AG08396 (cell line): ENCODE measurements around the gene RAD51B.

ENCODE experiments used
- DNase-seq: peaks from one replicate; pipeline ENCODE4 v3.0.0; 2012; ENCODE audit warnings: low spot score, mixed read lengths

Gene RAD51B

DNA sequence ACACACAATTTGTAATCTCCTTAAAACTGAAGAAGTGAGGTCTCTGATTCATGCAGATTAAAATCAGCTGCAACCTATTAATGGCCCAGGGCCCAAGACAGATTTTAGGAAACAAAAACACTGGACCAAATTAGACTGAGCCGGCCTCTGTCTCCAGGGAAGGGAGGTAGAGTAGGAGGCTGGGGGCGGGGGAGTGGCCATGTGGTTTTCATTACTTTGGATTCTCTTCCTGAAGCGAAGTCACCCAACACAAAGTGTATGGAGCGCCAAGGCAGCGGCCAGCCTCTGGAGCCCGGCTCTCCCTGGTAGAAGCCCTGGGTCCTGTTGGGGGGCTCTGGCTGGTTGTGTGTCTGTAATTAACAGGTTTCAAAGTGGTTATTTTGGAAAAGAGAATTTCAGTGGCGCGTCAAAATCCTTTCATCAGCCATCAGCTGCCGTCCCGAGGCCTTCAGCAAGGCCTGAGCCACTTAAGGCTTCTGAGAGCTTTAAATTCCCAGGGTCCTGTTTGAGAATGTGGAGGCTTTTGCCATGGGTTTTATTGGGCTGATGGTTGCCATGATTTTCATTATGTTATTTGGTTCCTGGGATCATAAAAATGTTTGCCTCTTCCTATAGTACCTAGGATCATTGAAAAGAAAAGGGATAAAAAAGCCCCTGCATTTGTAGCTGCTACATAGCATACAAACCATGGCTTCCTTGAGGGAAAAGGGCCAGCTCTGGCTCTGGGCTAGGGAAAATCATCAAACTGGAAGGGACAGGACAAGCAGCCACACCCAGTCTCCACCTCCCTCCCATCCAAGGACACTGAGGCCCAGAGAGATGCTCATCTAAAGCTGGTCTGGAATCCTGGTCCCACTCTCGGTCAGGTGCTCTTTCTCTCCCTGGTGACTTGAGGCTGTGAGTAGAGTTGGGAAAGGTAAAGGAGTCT, 690.9 kb downstream of the RAD51B start:
- peak; percentile 68 for DNase-seq

DNA sequence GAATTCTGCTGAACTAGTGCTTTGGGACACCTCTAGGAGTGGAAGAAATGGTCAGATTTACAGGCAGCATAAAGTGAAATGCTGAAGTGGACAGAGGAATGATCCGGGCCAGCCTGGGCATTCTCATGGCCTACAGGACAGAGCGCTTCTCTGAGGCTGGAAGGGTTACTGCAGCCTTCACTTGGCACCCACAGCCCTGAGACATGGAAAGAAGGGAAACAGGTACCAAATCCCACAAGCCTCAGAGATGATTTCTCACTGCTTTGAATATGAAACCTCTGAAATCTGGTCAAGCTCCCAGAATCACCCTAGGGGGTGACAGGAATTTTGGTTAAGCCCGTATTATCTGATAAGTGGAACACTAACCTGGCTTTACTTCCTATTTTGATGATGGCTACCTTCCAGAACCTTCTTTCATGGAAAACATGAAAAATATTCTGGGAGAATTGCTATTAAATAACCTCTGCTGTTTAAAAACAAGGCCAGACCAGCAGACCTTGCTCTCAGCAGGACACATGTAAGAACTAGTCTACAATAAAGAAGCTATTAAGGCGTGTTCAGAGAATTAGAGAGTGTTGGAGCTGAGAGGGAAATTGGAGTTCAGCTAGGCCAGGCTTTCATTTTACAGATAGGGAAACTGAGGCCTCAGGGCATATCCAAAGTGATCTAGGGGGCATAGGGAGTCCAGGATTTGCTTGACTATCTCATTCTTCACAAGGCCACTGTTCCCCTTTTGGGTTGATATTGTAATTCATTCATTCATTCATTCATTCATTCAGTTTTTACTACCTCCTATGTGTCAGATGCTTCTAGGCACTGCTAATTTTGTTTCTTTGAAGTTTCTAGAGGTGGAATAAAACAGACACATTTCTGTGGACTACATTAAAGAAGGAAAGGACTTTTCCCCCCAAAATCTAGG, 691.8 kb downstream of the RAD51B start:
- no peak for DNase-seq

DNA sequence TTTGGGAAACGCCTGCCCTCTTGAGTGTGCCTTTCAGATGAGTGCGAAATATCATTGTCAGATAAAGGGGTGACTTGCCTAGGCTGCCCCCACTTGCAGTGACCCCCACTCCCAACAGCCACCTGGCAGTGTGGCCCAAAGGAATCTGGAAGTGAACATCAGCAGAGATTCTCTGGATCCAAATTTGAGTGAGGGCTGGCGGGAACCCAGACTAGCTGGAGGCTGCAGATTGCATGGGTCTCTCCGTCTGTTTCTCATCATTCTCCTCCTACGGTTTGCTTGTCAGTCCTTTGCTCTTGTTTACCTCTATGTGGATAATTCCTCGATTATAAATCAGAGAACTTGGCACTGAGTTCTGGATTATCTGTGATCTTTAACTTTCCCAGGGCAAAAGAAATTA, 692.5 kb downstream of the RAD51B start:
- no peak for DNase-seq

DNA sequence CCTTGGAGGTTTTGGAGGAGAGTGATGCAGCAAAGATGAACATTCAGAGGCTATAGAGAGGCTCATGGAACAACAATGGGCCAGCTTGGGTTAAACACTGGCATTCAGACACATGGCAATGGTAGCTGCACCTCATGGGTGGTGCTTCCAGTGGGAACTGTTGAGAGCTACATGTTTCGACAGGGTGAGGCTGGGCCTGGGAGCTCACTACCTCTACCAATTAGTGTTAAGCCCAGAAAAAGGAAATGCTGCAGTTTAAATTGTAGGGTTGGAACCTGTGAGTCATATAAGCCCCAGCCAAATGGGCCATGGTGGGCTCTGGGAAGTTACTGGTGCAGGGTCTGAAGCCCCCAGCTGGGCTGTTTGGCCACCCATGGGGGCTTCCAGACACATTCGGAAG, 693.6 kb downstream of the RAD51B start:
- DNase-seq, result no peak

DNA sequence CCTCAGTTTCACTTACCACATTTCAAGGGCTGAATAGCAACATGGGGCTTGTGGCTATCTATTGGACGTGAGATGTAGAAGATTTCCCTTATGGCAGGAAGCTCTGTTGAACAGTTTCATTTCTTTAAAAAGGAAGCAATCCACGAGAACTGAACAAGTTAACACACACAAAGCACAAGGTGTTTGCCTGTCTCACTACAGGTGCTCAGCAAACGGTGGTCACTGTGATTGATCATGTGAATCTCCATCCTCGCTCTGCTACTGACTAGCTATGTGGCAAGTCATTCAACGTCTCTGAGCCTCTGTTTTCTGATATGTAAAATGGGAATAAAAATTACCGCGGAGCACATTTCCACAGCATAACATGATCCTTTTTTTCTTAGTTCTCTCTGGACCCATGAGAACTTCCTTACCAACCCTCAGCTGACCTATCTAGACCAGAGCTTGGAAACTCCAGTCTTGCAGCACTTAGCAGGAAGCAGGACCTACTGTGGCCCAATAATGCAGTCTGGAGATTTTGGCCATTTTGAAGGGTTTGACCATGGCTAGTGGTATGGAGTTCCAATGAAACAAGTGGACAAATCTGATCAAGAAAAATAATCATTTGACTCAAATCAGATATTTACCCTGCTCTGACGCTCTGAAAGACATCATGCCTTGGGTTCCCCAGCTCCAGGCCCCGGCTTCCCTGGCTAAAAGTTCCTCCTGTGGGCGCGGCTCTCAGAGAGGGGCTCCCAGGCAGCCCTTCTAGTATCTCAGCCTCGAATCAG, 694.4 kb downstream of the RAD51B start:
- DNase-seq, result no peak

DNA sequence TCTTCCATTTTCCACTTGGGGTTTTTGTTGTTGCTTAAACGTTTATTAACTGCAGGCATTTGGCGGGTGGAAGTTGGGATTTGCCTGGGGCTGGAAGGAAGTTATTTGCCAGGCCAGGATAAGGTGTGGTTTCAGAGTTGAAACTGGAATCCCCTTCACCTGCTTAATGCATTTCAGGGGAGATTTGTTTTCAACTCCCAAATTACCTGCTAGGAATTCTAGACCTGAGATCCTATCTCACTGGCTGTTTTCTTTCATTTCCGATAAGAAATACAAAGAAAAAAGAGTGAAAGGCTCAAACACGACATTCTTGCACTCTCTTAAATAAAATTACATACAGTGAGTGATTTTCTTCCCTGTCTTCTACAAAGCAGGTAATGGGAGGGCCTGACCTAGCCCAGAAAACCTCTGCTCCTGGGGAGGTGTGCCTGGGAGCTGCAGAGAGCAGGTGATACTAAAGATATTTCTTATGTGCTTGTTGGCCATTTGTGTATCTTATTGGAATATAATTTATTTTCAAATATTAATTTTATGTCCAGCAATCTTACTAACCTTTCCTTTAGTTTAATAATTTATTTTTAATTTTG, 695.1 kb downstream of the RAD51B start:
- DNase-seq, result no peak

DNA sequence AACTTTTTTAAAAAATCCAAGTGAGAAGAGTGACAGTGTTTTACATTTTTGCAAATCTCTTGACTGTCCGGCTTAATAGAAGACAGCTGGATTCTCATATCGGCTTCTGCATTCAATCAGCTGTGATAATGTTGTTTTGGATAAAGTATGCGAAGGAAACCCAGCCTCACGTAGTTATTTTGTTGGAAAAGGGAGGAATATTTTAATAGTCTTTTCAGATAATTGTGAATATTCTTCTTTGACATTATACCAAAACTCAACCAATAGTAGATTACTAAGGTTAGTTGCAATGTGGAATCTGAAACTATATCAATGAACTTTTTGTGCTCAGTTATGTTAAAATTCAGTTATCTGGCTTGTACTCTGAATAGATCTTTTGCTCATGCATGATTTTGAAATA, 696.8 kb downstream of the RAD51B start:
- no peak for DNase-seq

DNA sequence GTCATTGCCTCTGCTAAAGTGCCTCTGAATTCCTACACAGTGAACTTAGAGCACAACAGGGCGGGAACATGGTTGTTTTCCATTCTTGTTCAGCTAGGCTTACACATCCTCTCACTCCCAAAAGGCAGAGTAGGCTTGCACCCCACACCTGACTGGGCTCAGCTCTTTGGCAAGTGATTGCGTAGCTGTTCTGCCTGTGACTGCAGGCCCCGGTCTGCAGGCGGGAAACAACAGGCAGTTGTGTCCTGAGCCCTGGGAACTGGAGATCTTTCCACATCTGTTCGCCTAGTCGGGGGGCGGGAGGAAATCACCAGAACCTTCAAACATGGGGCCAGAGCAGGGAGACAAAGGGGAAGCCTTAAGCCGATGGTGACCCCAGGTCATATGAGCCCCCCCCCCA, 698.6 kb downstream of the RAD51B start:
- DNase-seq, result no peak

DNA sequence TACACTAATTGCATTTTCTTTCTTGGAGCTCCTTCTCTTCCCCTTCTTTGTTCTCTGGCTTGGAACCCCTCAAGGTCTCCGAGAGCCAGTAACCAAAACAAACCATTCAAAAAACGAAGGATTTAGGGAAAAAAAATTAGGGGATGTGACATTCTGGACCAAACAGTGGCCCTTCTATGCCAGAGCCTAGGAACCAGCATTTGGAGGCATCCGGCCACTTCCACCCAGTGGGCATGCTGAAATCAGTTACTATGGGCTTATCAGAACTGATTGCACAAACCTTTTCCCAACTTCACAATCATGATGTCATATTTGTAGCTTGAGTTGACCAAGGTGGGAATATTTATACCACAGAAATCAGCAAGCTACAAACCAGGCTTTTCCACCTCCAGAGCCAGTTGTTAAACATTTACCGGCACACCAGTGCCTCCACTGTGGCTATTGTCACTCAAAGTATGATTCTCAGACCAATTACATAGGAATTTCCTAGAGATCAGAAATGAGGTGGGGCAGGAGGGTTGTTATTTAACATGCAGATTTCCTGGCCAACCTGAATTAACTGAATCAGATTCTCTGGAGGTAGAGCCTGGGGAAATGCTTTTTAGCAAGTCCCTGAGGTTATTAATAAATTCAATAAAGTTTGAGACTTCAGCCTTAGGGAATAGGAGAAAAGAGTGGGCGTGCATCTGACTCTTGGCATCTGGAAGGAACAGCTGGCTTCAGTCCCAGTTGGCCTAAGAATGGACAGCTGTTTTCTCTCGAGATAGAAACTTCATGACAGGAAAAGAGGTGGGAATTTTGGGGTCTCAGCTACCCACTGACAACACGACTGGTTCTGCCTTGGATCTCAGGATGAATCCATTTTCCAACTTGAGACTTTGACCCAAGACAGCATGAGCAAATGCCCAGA, 699.4 kb downstream of the RAD51B start:
- no peak for DNase-seq

DNA sequence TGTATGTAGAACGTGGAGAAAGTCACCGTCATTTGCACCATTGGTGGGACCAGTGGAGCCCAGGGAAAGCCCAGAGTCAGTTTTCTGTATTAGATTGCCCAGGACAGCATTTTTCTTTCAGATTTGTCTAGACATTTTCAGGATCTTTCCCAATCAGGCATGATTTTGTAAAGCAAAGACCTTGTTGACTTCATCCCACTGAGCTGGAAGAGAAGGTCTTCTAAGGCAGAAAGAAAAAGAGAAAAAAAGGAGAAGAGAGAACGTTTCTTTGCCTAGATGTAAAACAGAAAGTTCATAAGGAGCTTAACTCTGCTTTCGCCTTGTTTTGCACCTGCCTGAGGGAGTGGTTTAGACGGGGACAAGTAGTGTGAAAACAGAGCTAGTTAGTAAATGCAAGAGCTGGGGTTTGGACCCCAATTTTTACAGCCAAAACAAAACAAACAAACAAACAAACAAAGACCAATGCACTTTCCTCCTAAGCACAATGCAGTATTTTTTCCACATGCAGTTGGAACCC, 700.1 kb downstream of the RAD51B start:
- no peak for DNase-seq

DNA sequence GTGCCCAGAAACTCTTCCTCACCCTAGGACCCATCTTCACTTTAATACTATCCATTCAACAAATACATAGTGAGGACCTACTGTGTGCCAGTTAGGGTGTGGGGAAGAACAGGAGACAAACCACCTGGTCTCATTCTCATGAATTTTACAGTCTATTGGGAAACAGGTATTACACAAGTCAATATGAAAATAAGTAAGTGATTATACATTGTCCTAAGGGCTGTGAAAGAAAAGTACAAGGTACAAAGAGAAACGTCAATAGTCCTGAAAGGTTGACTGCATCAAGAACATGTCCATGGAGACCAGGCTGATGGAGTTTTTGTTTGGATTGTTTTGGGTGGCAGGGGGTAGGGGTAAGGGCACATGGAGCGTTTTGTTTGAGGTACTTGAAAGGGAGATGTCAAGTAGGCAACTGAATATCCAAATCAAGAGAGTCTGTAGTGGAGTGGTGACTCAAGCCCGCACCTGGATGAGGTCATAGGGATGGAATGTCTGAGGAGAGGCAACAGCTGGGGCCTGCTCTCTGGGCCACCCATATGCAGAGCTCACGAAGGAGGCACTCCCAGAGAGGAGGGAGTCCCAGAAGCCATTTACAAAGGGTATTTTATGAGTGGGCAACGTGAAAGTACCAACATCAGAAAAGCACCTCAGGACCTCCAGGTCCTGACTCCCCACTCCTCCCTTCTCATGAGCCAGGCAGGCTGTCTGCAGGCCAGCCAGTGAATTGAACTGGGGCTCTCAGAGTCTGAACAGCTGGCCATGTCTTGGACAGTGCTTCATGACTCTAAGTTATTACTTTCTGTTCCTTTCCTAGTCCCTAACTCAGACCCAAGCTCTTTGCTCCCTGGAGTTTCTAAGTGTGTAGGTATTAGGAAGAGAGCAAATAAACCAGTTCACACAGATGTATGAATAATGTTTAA, 701.3 kb downstream of the RAD51B start:
- no peak for DNase-seq

DNA sequence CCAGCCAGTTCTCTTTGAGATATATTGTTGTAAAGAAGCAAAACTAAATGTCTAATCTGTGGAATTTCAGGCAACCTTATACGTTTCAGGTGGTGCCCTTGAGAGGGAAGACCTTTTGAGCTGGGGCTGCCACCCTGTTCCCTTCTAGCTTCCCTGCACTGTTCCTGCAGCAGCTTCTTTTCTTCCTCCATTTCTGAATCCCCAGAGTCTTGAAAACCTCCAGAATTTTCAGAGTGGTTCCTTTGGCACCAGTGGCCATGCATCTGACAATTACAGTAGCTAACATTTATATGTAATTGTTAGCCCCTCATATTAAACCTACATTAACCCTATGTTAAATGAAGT, 702.0 kb downstream of the RAD51B start:
- no peak for DNase-seq

DNA sequence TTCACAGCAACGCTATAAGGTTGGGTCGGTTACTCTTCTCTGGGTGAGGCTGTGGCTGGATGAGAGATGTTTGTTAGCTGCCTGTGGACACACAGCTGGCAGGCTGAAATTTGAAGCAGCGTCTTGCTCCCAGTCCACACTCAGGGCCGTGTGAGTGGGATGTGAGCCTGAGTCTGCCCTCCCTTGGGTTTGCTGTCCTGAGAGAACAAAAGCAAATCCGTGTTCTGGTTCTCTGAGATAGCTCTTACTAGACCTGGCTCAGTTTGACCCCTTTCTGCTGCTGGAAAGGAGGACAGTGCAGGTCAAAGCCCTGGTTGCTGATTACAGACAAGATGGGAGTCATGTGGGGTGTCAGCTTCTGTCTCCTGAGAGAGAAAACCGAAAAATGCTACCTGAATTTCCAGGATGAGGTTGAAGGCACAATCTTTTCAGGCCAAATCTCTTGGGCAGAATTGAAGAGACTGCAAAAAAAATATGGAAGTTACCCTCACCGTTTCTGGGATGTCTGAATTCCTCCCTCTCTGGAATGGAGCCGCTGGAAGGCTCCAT, 702.5 kb downstream of the RAD51B start:
- DNase-seq, result no peak

DNA sequence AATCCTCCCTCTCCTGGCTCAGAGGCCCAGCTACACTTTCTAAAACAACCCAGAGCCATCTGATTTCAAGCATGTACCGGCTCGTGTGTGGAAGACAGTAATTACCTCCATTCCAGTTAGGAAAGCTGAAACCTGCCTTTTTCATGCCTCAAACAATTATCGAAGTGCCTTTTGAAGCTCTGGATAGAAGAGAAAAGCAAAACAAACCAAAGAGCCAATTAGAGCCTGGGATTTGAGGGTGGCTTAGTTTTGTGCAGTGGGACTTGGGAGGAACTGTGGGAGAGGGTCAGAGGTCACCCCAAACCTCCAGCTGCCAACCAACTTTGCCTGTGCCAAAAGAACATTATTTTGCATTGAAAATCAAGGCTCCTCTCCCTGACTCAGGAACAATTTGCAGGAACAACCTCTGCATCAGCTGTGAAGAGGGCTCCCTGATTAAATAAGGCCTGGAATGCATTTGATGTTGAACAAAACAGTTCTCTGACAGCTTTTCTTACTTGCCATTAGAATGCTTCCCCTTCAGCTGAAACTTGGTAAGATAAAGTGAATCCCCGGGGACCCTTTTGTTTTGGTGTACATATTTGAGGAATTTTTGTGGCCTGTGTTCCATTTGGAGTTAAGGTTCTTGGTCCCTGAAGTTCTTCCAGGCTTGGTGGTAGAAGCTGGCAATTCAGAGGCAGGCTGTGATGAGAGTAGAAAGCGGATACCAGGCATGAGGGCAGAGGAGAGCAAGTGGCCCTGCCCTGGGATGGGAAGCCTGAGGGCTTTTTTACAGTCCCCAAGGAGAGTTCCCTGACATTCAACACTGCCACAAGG, 703.1 kb downstream of the RAD51B start:
- no peak for DNase-seq

DNA sequence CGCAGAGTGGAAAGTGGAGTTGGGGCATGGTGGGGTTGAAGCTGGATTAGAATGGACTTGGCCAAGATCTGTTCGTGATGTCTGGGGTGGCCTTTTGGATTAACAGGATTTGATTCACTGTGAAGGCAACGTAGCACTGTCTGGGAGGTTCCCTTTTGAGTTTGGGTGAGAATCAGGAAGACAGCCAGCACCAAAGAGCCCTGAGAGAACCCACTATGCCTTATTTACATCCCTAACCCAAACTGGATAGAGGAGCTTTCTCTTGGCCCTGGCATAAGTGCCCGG, 703.7 kb downstream of the RAD51B start:
- no peak for DNase-seq

DNA sequence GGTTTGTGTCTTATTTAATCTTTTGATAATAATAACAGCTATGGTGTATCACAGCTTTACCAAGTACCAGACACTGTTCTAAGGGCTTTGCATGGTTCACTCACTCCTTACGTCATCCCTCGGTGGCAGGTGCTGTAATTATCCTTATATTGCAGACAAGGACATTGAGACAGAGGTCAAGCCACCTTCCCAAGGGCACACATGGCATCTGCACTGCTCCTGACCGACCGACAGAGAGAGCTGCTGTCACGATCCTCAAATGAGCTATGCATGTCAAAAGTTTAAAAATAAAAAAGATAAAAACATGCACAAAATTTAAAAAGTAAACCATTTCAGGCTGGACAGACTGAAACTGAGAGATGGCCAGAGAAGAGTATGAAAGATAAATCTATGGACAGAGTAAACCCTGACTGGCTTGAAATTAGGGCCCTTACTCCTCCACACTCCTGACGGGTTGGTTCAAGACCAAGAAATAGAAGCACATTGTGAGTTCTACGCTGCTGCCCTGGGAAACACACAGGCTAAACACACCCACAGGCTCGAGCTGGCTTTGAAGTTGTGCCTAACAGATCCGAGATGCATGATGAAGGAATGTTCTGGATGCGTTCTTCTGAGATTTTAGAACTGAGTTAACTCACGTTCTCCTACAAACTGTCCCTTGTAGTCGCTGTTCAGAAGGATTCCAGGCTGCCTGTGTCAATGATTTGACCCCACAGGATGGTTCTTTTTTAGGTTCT, 704.6 kb downstream of the RAD51B start:
- DNase-seq, result no peak

DNA sequence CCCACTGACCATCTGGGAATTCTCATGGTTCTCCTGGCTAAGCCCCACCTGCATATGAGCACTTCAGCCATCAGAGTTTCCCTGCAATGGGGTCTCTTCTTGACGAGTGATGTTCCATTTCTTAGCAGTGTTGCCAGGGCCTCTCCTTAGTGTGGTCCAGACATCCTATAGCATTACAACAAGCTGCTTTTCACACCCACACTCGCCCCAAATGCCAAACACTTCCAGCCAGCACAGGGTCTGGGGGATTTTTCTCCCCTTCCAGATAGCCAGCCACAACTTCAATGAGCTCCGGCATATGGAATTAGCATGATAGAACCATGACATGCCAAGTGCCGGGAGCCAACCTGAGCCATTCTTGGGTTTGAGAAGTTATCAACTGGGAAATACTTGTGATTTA, 705.9 kb downstream of the RAD51B start:
- DNase-seq, result no peak
